ENCODE results near the gene ZNF804B.

The ZNF804B gene

DNA sequence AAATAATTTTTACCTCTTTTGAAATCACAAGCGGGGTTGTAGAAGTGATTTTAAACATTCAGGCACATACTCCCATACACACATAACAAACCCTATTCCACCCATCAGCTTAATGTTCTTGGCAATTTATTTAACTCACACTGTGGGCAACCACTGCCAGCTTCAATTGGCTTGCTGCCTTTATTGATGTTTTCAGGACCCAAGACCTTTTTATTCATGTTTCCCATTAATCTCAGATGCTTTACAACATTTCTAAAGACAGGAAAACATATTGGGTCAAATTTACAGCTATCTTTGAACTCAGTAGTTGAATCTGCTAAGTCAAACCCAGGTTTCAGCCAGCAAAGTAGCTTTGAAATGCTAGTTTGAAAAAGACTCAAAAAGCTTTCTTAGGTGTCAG, 109.0 kb downstream of the ZNF804B start:
- Histone ChIP-seq H3K9me3 (ENCODE audit: control insufficient read depth, low read length) (no peaks in the 10 kb centered on the region), H3K79me2 (no peaks in the 10 kb centered on the region), H3K27me3 (ENCODE audit: control insufficient read depth, insufficient read depth, low read length) (no peaks in the 10 kb centered on the region), H2AFZ (no peak overlapping the region), H3K4me1 (no peaks in the 10 kb centered on the region), H3K4me3 (ENCODE audit: low read depth, low read length) (no peak overlapping the region), H3K27ac (no peak overlapping the region), H3K4me2 (ENCODE audit: low read length) (no peak overlapping the region), H3K36me3 (ENCODE audit: control insufficient read depth, insufficient read depth, low read length) (no peaks in the 10 kb centered on the region), H3K9ac (no peak overlapping the region)
- TF ChIP-seq, protein P1, sequence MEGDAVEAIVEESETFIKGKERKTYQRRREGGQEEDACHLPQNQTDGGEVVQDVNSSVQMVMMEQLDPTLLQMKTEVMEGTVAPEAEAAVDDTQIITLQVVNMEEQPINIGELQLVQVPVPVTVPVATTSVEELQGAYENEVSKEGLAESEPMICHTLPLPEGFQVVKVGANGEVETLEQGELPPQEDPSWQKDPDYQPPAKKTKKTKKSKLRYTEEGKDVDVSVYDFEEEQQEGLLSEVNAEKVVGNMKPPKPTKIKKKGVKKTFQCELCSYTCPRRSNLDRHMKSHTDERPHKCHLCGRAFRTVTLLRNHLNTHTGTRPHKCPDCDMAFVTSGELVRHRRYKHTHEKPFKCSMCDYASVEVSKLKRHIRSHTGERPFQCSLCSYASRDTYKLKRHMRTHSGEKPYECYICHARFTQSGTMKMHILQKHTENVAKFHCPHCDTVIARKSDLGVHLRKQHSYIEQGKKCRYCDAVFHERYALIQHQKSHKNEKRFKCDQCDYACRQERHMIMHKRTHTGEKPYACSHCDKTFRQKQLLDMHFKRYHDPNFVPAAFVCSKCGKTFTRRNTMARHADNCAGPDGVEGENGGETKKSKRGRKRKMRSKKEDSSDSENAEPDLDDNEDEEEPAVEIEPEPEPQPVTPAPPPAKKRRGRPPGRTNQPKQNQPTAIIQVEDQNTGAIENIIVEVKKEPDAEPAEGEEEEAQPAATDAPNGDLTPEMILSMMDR (IDR thresholded peaks at IDR 0.05) = no peak

DNA sequence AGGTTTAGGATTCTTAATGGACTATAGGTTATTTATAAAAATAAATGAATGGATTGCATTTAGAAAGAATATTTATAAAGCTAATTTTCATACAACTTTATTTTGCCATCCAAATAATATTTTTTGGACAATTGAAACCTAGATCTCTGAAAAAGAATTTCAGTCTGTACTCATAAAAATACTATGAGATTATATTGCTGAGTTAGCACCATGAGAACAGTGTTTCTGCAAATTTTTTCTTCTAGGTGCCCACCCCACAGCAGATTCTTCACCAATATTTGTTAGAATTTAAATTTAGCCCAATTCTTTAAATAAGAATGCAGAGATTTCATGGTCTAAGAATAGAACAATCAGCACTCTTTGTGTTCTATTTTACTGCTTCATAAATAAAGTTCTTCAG, 121.6 kb downstream of the ZNF804B start:
- H3K4me1 ChIP-seq = no peaks in the 10 kb centered on the region
- H3K79me2 ChIP-seq = no peaks in the 10 kb centered on the region
- H3K4me2 ChIP-seq (ENCODE audit: low read length) = no peak overlapping the region
- no peaks in the 10 kb centered on the region for H3K9me3 ChIP-seq (ENCODE audit: control insufficient read depth, low read length)
- TF ChIP-seq, protein P1 (IDR thresholded peaks at IDR 0.05) = no peak
- H3K27me3 ChIP-seq (ENCODE audit: control insufficient read depth, insufficient read depth, low read length) = no peaks in the 10 kb centered on the region
- H3K27ac ChIP-seq = no peak overlapping the region
- no peaks in the 10 kb centered on the region for H3K36me3 ChIP-seq (ENCODE audit: control insufficient read depth, insufficient read depth, low read length)
- no peak overlapping the region for H3K4me3 ChIP-seq (ENCODE audit: low read depth, low read length)
- H3K9ac ChIP-seq = no peak overlapping the region
- no peak overlapping the region for H2AFZ ChIP-seq

DNA sequence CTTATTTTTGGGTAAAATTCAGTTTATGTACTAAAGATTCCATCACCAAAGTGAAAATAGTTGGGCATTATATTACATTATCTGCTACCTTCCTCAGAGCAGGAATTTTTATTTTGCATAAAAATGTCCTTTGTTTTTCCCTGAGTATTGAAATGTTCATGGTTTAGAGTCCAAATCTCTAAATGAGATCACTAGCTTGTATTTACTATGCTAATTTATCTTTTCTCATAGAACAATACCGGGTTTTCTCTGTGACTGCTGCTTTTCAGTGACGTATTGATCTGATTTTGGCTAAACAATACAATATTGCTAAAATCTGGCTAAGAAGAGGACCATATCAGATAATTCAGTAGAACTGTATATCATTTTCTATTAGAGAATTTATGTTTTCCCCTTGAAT, 125.6 kb downstream of the ZNF804B start:
- H3K9ac ChIP-seq = no peak overlapping the region
- H3K27me3 ChIP-seq (ENCODE audit: control insufficient read depth, insufficient read depth, low read length) = no peaks in the 10 kb centered on the region
- H3K4me2 ChIP-seq (ENCODE audit: low read length) = no peak overlapping the region
- TF ChIP-seq, protein P1 (IDR thresholded peaks at IDR 0.05) = no peak
- no peak overlapping the region for H3K4me3 ChIP-seq (ENCODE audit: low read depth, low read length)
- H3K4me1 ChIP-seq = no peaks in the 10 kb centered on the region
- no peaks in the 10 kb centered on the region for H3K9me3 ChIP-seq (ENCODE audit: control insufficient read depth, low read length)
- H3K27ac ChIP-seq = no peak overlapping the region
- H2AFZ ChIP-seq = no peak overlapping the region
- H3K79me2 ChIP-seq = no peaks in the 10 kb centered on the region
- no peaks in the 10 kb centered on the region for H3K36me3 ChIP-seq (ENCODE audit: control insufficient read depth, insufficient read depth, low read length)

DNA sequence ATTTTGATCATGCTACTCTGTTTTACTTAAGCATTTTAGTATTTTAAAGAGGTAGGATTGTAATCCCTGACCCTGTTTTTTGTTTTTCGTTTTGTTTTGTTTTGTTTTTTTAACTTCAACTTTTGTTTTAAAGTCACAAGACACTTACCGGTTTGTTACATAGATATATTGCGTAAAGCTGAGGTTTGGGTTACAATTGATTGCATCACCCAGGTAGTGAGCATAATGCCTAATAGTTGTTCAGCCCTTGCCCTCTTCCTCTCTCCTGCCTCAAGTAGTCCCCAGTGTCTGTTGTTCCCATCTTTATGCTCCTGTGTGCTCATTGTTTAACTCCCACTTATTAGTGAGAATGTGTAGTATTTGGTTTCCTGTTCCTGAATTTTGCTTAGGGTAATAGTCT, 129.2 kb downstream of the ZNF804B start:
- Histone ChIP-seq H3K27me3 (ENCODE audit: control insufficient read depth, insufficient read depth, low read length) (no peaks in the 10 kb centered on the region), H2AFZ (no peak overlapping the region), H3K4me1 (no peaks in the 10 kb centered on the region), H3K9me3 (ENCODE audit: control insufficient read depth, low read length) (no peaks in the 10 kb centered on the region), H3K4me3 (ENCODE audit: low read depth, low read length) (no peak overlapping the region), H3K27ac (no peak overlapping the region), H3K79me2 (no peaks in the 10 kb centered on the region), H3K4me2 (ENCODE audit: low read length) (no peak overlapping the region), H3K9ac (no peak overlapping the region), H3K36me3 (ENCODE audit: control insufficient read depth, insufficient read depth, low read length) (no peaks in the 10 kb centered on the region)
- TF ChIP-seq, protein P1 (IDR thresholded peaks at IDR 0.05) = no peak

DNA sequence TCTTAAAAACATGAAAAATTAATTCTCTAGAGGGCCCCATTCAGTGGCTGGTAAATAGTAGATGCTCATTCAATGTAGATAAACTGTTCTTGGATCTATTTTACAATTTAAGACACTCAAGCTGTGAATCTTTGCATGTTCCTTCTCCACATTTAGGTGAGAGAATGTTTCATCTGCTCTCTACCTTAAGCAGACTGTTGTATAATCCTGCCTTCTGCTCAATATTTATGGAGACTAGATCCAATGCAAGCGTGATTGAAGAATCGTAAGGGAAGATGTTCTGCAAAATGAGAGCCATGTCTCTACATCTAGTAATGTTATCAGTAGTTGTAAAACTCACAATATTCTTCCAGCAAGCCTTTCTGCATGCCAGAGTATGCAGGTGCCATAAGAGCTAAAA, 151.0 kb downstream of the ZNF804B start:
- no peak overlapping the region for H3K9ac ChIP-seq
- no peak overlapping the region for H2AFZ ChIP-seq
- H3K4me1 ChIP-seq = no peaks in the 10 kb centered on the region
- H3K9me3 ChIP-seq (ENCODE audit: control insufficient read depth, low read length) = no peaks in the 10 kb centered on the region
- H3K36me3 ChIP-seq (ENCODE audit: control insufficient read depth, insufficient read depth, low read length) = no peaks in the 10 kb centered on the region
- H3K27ac ChIP-seq = no peak overlapping the region
- no peaks in the 10 kb centered on the region for H3K79me2 ChIP-seq
- no peak overlapping the region for H3K4me3 ChIP-seq (ENCODE audit: low read depth, low read length)
- no peak overlapping the region for H3K4me2 ChIP-seq (ENCODE audit: low read length)
- TF ChIP-seq, protein P1 (IDR thresholded peaks at IDR 0.05) = no peak
- no peaks in the 10 kb centered on the region for H3K27me3 ChIP-seq (ENCODE audit: control insufficient read depth, insufficient read depth, low read length)
